Hepatocyte (in vitro differentiated cells): ENCODE measurements around the gene PIP5K1C.

ENCODE experiments used
- CTCF ChIP-seq: fragments of 200-600 bp; sonication (generic); IDR thresholded peaks from 2 replicates; pipeline ENCODE4 v1.5.1; 2016; ENCODE audit warnings: antibody characterized with exemption, mild to moderate bottlenecking; ENCODE audit not compliant: poor library complexity
- EZH2 ChIP-seq: fragments of 200-600 bp; sonication (generic); IDR thresholded peaks from 2 replicates; pipeline ENCODE4 v1.6.1; 2016; ENCODE audit warnings: antibody characterized with exemption, mild to moderate bottlenecking, borderline replicate concordance

DNA sequence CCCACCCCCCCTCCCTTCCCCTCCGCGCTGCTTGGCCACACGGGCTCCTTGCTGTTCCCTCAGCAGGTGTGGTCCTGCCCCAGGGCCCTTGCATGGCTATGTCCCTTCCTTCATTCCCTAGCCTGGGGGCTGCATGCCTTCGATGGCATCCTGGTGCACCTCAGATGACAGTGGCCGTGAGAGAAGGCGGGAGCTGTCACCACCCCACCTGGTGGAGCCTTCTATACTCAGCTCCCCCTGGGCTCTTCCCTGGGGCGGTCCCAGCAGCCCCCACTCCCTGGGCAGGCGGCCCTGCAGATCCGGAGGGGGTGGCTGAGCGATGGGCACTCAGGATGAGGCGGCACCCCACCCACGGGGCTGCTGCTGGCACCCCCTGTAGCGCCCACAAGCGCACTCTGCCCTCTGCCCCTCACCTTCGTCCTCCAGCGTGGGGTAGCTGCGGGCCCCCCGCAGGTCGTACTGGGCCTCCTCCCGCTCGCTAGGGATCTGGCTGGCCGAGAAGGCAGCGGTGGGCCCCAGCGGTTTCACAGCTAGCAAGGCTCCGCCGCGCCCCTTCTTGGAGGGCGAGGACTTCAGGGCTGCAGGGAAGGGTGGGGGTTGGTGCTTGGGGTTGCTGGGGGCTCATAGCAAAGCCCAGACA, 56.5 kb downstream of the PIP5K1C start:
- TF ChIP-seq EZH2 = no peak
- no peak for TF ChIP-seq CTCF
